Skin of body (tissue), 2 donors: Measurements from ENCODE around the gene YJU2. TPM values are rescaled to one million over a fixed set of nuclear protein-coding genes. Genes with fewer than 3 reads are reported as not detected.

Experiments used
- DNase-seq: peaks from one replicate; lab custom pipeline; 2025; lab: John Stamatoyannopoulos, UW
- total RNA-seq: library from RNA; depleted of rRNA; stranded (reverse); fragments of >200 nt; gene quantifications from one replicate; pipeline ENCODE4 v1.2.3, GENCODE V29; 2014

YJU2 gene
- total RNA-seq, 1 donor from 2014 or later, result 12.7 TPM

- no peak for DNase-seq
Measured at GRCh38 chr19:4297901-4298809, 51.3 kb downstream of the YJU2 start.

- no peak for DNase-seq
Measured at GRCh38 chr19:4298810-4299550, 52.1 kb downstream of the YJU2 start.

- DNase-seq, result no peak
Measured at GRCh38 chr19:4300589-4300988, 53.7 kb downstream of the YJU2 start.

GRCh38 chr19:4301590-4302242 lies 54.8 kb downstream of the YJU2 start:
- DNase-seq, result no peak

GRCh38 chr19:4302243-4302640 lies 55.4 kb downstream of the YJU2 start, which contains the start of gene TMIGD2:
Gene TMIGD2 (minus strand): TSS chr19:4302389. CDS start chr19:4302385, 4 bp downstream.
- DNase-seq, result no peak

- DNase-seq, result no peak
Measured at GRCh38 chr19:4303819-4304537, 57.1 kb downstream of the YJU2 start.

- DNase-seq, result no peak
Measured at GRCh38 chr19:4304538-4305256, 57.8 kb downstream of the YJU2 start, which contains the start of gene FSD1. Gene FSD1 (plus strand): TSS chr19:4304598. CDS start chr19:4304747, 149 bp downstream.

- DNase-seq, result no peak
Measured at GRCh38 chr19:4305257-4305612, 58.4 kb downstream of the YJU2 start.

- no peak for DNase-seq
Measured at GRCh38 chr19:4305659-4306058, 58.8 kb downstream of the YJU2 start.

GRCh38 chr19:4310247-4311121 lies 63.6 kb downstream of the YJU2 start:
- DNase-seq, result no peak

GRCh38 chr19:4313847-4314490 lies 67.1 kb downstream of the YJU2 start:
- DNase-seq, result no peak

- DNase-seq, result no peak
Measured at GRCh38 chr19:4316956-4317355, 70.1 kb downstream of the YJU2 start.

- no peak for DNase-seq
Measured at GRCh38 chr19:4318460-4318859, 71.6 kb downstream of the YJU2 start.

Other genes with a start within 250 kb of the YJU2 start
- 22.9 TPM for gene PIAS4, start 239.3 kb upstream of the YJU2 start, total RNA-seq
- gene ZBTB7A, start 180.2 kb upstream of the YJU2 start, total RNA-seq, result 12.7 TPM
- 54.5 TPM for gene MAP2K2, start 123.0 kb upstream of the YJU2 start, total RNA-seq
- gene CREB3L3, start 93.4 kb upstream of the YJU2 start, total RNA-seq, result not detected
- 4.7 TPM for gene SIRT6, start 64.5 kb upstream of the YJU2 start, total RNA-seq
- gene ANKRD24, start 64.4 kb upstream of the YJU2 start, total RNA-seq, result 0.79 TPM
- gene EBI3, start 17.6 kb upstream of the YJU2 start, total RNA-seq, result not detected
- 1.3 TPM for gene SHD, start 32.2 kb downstream of the YJU2 start, total RNA-seq
- gene TMIGD2, start 55.3 kb downstream of the YJU2 start, total RNA-seq, result 0.49 TPM
- 0.59 TPM for gene FSD1, start 57.5 kb downstream of the YJU2 start, total RNA-seq
- 25.5 TPM for gene STAP2, start 91.7 kb downstream of the YJU2 start, total RNA-seq
- 5.8 TPM for gene MPND, start 96.5 kb downstream of the YJU2 start, total RNA-seq
- 24.7 TPM for gene SH3GL1, start 153.5 kb downstream of the YJU2 start, total RNA-seq
- gene CHAF1A, start 155.6 kb downstream of the YJU2 start, total RNA-seq, result 9.5 TPM
- 49.7 TPM for gene UBXN6, start 210.7 kb downstream of the YJU2 start, total RNA-seq
- gene HDGFL2, start 225.2 kb downstream of the YJU2 start, total RNA-seq, result 28.7 TPM